A172 (cell line): ENCODE results near the gene TMEM129. TPM values are rescaled to one million over a fixed set of nuclear protein-coding genes. Genes with fewer than 3 reads are reported as not detected.

ENCODE experiments used
- DNase-seq: peaks from one replicate; pipeline ENCODE4 v3.0.0-alpha.2; 2015; ENCODE audit warnings: low spot score
- total RNA-seq: library from RNA; depleted of rRNA; stranded (reverse); fragments of >200 nt; shearing (Covaris generic); gene quantifications from 2 replicates; pipeline ENCODE4 v1.2.3, GENCODE V29; 2014

TMEM129 gene
- total RNA-seq, 1 experiment from 2014 or later = 43.7 TPM

GRCh38 chr4:1758306-1759121, 37.4 kb upstream of the TMEM129 start:
- DNase-seq = no peak

- no peak for DNase-seq
Observed at GRCh38 chr4:1757836-1758235, 36.7 kb upstream of the TMEM129 start.

GRCh38 chr4:1756893-1757779, 36.0 kb upstream of the TMEM129 start:
- no peak for DNase-seq

- DNase-seq = no peak
Observed at GRCh38 chr4:1756079-1756478, 35.0 kb upstream of the TMEM129 start.

GRCh38 chr4:1755297-1755696, 34.2 kb upstream of the TMEM129 start:
- no peak for DNase-seq

- no peak for DNase-seq
Observed at GRCh38 chr4:1754336-1754735, 33.2 kb upstream of the TMEM129 start.

GRCh38 chr4:1753697-1754311, 32.7 kb upstream of the TMEM129 start:
- no peak for DNase-seq

- DNase-seq = no peak
Observed at GRCh38 chr4:1753294-1753696, 32.2 kb upstream of the TMEM129 start.

GRCh38 chr4:1752284-1753041, 31.3 kb upstream of the TMEM129 start:
- no peak for DNase-seq

- no peak for DNase-seq
Observed at GRCh38 chr4:1751919-1752283, 30.8 kb upstream of the TMEM129 start.

- no peak for DNase-seq
Observed at GRCh38 chr4:1751155-1751918, 30.2 kb upstream of the TMEM129 start.

GRCh38 chr4:1750381-1751154, 29.4 kb upstream of the TMEM129 start:
- DNase-seq = no peak

- DNase-seq = no peak
Observed at GRCh38 chr4:1749826-1750225, 28.7 kb upstream of the TMEM129 start.

GRCh38 chr4:1749370-1749769, 28.2 kb upstream of the TMEM129 start:
- no peak for DNase-seq

GRCh38 chr4:1748465-1748995, 27.4 kb upstream of the TMEM129 start:
- DNase-seq = peak; percentile 52

- DNase-seq = no peak
Observed at GRCh38 chr4:1747603-1747967, 26.5 kb upstream of the TMEM129 start.

- DNase-seq = no peak
Observed at GRCh38 chr4:1746919-1747602, 25.9 kb upstream of the TMEM129 start.

- no peak for DNase-seq
Observed at GRCh38 chr4:1746265-1746691, 25.2 kb upstream of the TMEM129 start.

GRCh38 chr4:1745697-1746096, 24.6 kb upstream of the TMEM129 start:
- DNase-seq = no peak
